Activated CD8-positive, alpha-beta T cell treated with anti-CD3 and anti-CD28 coated beads for 36 hours (primary cell): ENCODE data around the gene HENMT1. TPM values are rescaled to one million over a fixed set of nuclear protein-coding genes. Genes with fewer than 3 reads are reported as not detected.

ENCODE experiments used
- ATAC-seq: fragments of 200-7000 bp; cut with Tn5 transposase; one replicate; pipeline ENCODE4 v1.10.0; 2021; ENCODE audit warnings: mild to moderate bottlenecking, moderate library complexity
- CTCF ChIA-PET: fragments of 350-600 bp; sonication (Branson Sonifier 250); formaldehyde crosslinking; loops from one replicate; lab custom pipeline; 2021; ENCODE audit warnings: antibody characterized with exemption; lab: Charles Lee
- POLR2A ChIA-PET: fragments of 350-600 bp; sonication (Branson Sonifier 250); formaldehyde crosslinking; loops from one replicate; lab custom pipeline; 2021; ENCODE audit warnings: antibody characterized with exemption; lab: Charles Lee
- DNase-seq: peaks from one replicate; pipeline ENCODE4 v3.0.0-alpha.2; 2020
- H3K27ac Mint-ChIP-seq: one replicate; pipeline ENCODE4 v1.8.0; 2021; ENCODE audit warnings: mild to moderate bottlenecking, mixed read lengths
- H3K27me3 Mint-ChIP-seq: one replicate; pipeline ENCODE4 v1.8.0; 2021; ENCODE audit warnings: mixed read lengths
- H3K36me3 Mint-ChIP-seq: one replicate; pipeline ENCODE4 v1.8.0; 2021; ENCODE audit warnings: low read depth, mixed read lengths
- H3K4me1 Mint-ChIP-seq: one replicate; pipeline ENCODE4 v1.8.0; 2021; ENCODE audit warnings: low read depth, mixed read lengths
- H3K4me3 Mint-ChIP-seq: one replicate; pipeline ENCODE4 v1.8.0; 2021; ENCODE audit warnings: mild to moderate bottlenecking, moderate library complexity, mixed read lengths
- H3K9me3 Mint-ChIP-seq: one replicate; pipeline ENCODE4 v1.8.0; 2021; ENCODE audit warnings: mixed read lengths
- intact Hi-C: fragments of 100-400 bp; cut with micrococcal nuclease; formaldehyde crosslinking; loops from one replicate; pipeline ENCODE4 v1.10.0; 2022
- total RNA-seq, 2 experiments: library from RNA; stranded (reverse); gene quantifications; one replicate each; pipeline ENCODE4 v1.2.3, GENCODE V29; 2021
- TF ChIP-seq, protein P1 (sequence below): fragments of 200-600 bp; IDR thresholded peaks from one replicate; pipeline ENCODE4 v1.8.0; 2022; ENCODE audit warnings: antibody characterized with exemption, mild to moderate bottlenecking

The HENMT1 gene
- total RNA-seq, 2 experiments from 2014 or later: 25.3 to 27.1 TPM

GRCh38 chr1:108692724-108693655, 32.1 kb upstream of the HENMT1 start:
- CTCF ChIA-PET: interaction anchor here (0.9 to 4.1 kb wide), 13 partner anchors 10 to 181 kb away, joined by 3 to 21 read pairs (median 7); partner anchors contain the start of genes EEIG2 and HENMT1
- peaks cover 38% of the 10 kb centered on the region for H3K4me1 Mint-ChIP-seq
- TF ChIP-seq, protein P1, sequence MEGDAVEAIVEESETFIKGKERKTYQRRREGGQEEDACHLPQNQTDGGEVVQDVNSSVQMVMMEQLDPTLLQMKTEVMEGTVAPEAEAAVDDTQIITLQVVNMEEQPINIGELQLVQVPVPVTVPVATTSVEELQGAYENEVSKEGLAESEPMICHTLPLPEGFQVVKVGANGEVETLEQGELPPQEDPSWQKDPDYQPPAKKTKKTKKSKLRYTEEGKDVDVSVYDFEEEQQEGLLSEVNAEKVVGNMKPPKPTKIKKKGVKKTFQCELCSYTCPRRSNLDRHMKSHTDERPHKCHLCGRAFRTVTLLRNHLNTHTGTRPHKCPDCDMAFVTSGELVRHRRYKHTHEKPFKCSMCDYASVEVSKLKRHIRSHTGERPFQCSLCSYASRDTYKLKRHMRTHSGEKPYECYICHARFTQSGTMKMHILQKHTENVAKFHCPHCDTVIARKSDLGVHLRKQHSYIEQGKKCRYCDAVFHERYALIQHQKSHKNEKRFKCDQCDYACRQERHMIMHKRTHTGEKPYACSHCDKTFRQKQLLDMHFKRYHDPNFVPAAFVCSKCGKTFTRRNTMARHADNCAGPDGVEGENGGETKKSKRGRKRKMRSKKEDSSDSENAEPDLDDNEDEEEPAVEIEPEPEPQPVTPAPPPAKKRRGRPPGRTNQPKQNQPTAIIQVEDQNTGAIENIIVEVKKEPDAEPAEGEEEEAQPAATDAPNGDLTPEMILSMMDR: peak; percentile 17
- DNase-seq (peak; percentile 84), ATAC-seq (peak; percentile 68)
- H3K27me3 Mint-ChIP-seq: no peaks in the 10 kb centered on the region
- H3K27ac Mint-ChIP-seq: peak overlapping the region; percentile 97
- H3K9me3 Mint-ChIP-seq: no peaks in the 10 kb centered on the region
- peak overlapping the region; percentile 97 for H3K4me3 Mint-ChIP-seq
- intact Hi-C loops: loop anchor here (2.0 to 5.0 kb wide), 2 partner anchors 46 to 54 kb away; partner anchors contain the start of gene STXBP3
- peaks cover 56% of the 10 kb centered on the region for H3K36me3 Mint-ChIP-seq
- POLR2A ChIA-PET: interaction anchor here (0.6 to 4.6 kb wide), 27 partner anchors 10 to 682 kb away, joined by 3 to 64 read pairs (median 5); partner anchors contain the start of genes EEIG2, HENMT1 and STXBP3

DNA sequence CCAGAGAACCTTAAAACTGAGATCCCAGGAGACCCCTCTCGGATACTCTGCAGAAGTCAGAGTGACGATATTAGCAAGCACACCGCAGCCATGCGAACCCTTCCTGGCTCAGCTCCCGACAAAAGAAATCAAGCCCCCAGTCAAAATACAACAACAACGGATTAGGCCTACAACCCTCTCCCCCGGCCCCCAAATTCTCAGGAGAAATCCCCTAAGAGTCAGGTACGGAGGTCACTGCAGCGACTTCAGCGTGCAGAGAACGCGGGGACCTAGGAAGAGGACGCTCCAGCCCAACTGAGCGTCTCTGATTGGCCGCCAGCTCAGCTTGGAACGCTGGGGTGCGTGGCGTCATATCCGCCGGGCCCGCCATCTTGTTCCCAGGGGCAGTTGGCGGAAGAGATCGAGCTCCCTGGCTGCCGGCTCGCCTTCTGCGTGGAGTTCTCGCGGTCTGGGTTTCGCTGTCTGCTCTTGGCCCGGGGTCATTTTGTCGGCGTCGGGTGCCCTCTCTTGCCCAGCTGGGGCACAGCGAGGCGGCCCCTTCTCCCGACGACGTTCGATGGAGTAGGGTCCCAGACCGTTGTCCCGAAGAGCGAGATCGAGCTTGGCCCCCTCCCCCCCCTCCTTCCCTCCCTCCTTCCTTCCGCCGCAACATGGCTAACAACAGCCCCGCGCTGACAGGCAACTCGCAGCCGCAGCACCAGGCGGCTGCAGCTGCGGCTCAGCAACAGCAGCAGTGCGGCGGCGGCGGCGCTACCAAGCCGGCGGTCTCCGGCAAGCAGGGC, 31.2 kb upstream of the HENMT1 start, which contains the start of gene PRPF38B:
PRPF38B (plus strand) TSS at position 369 of the 782 bp plus-strand sequence; CDS start at position 651, 282 bp downstream.
- H3K4me1 Mint-ChIP-seq: peaks cover 31% of the 10 kb centered on the region

GRCh38 chr1:108691128-108691941, 30.4 kb upstream of the HENMT1 start:
- H3K27ac Mint-ChIP-seq: peak overlapping the region; percentile 97
- ChIA-PET POLR2A (interaction anchor here (1.4 to 4.6 kb wide), 15 partner anchors 9 to 186 kb away, joined by 4 to 64 read pairs (median 8); partner anchors contain the start of genes EEIG2 and HENMT1), CTCF (interaction anchor here (0.6 to 4.1 kb wide), 10 partner anchors 9 to 179 kb away, joined by 3 to 21 read pairs (median 10); partner anchors contain the start of genes EEIG2 and HENMT1)
- TF ChIP-seq, protein P1: no peak
- ATAC-seq (no peak), DNase-seq (no peak)
- peaks cover 41% of the 10 kb centered on the region for H3K36me3 Mint-ChIP-seq
- H3K4me1 Mint-ChIP-seq: peaks cover 26% of the 10 kb centered on the region
- H3K27me3 Mint-ChIP-seq: no peaks in the 10 kb centered on the region
- intact Hi-C loops: loop anchor here (5.0 kb wide), 1 partner anchor 44 kb away; no protein-coding TSS in a partner anchor
- H3K4me3 Mint-ChIP-seq: peak overlapping the region; percentile 97
- H3K9me3 Mint-ChIP-seq: no peaks in the 10 kb centered on the region

More for the DNA sequence above, 31.2 kb upstream of the HENMT1 start, which contains the start of gene PRPF38B:
- no peaks in the 10 kb centered on the region for H3K9me3 Mint-ChIP-seq
- intact Hi-C loops: loop anchor here (2.0 to 5.0 kb wide), 2 partner anchors 45 to 55 kb away; partner anchors contain the start of gene STXBP3
- H3K4me3 Mint-ChIP-seq: peak within 1 kb of the TSS; percentile 97
- DNase-seq (peak; percentile 96), ATAC-seq (peak; percentile 89)
- TF ChIP-seq, protein P1: no peak
- peaks cover 49% of the 10 kb centered on the region for H3K36me3 Mint-ChIP-seq
- peak within 1 kb of the TSS; percentile 97 for H3K27ac Mint-ChIP-seq
- ChIA-PET CTCF (interaction anchor here (0.9 to 4.1 kb wide), 12 partner anchors 9 to 180 kb away, joined by 3 to 21 read pairs (median 8); partner anchors contain the start of genes EEIG2 and HENMT1), POLR2A (interaction anchor here (0.6 to 4.6 kb wide), 26 partner anchors 10 to 683 kb away, joined by 3 to 64 read pairs (median 6); partner anchors contain the start of genes EEIG2, HENMT1 and STXBP3)
- no peaks in the 10 kb centered on the region for H3K27me3 Mint-ChIP-seq

- no peak for DNase-seq
- H3K36me3 Mint-ChIP-seq: peaks cover 6% of the 10 kb centered on the region
- POLR2A ChIA-PET: no interaction called here
Measured at GRCh38 chr1:108686614-108687313, 25.9 kb upstream of the HENMT1 start.

More at GRCh38 chr1:108686614-108687313, 25.9 kb upstream of the HENMT1 start:
- Mint-ChIP-seq H3K4me3 (no peak overlapping the region), H3K9me3 (no peaks in the 10 kb centered on the region), H3K27ac (no peak overlapping the region), H3K27me3 (no peaks in the 10 kb centered on the region), H3K4me1 (peaks cover 14% of the 10 kb centered on the region)
- intact Hi-C loops: no loop called here
- CTCF ChIA-PET: no interaction called here
- no peak for ATAC-seq
- TF ChIP-seq, protein P1: no peak
